GM12865 (cell line): ENCODE results near the gene TNS3.

Experiments
- DNase-seq: peaks from one replicate; pipeline ENCODE4 v3.0.0; 2010; ENCODE audit warnings: low read depth
- H3K4me3 ChIP-seq: 2 replicates; pipeline ENCODE4 v1.5.1; 2011; ENCODE audit warnings: mild to moderate bottlenecking, low read depth, low read length, control low read depth
- CTCF ChIP-seq: IDR thresholded peaks from 2 replicates; pipeline ENCODE4 v1.5.1; 2011; ENCODE audit warnings: low read length, control low read depth, low read depth, inconsistent platforms; ENCODE audit not compliant: insufficient read depth; ENCODE audit errors: missing control alignments

The TNS3 gene

DNA sequence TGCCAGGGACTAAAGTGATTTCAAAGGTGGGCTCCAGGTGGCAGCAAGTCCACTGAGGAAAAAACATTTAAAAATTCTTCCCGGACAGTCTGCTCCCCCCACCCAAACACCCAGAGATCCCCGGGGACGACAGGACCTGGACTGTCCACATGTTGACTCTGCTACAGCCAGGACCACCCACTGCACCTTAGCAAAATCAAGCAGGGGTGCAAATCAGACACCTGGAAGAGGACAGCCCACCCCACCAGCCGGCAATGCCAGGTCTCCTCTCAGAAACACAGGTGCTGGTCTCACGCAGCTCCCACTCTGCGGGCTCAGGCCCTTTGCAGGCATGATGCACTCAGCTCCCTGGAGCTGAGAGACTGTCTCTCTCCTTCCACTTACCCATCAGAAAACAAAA, 251.9 kb downstream of the TNS3 start:
- no peak overlapping the region for H3K4me3 ChIP-seq
- no peak for TF ChIP-seq CTCF
- DNase-seq: no peak

DNA sequence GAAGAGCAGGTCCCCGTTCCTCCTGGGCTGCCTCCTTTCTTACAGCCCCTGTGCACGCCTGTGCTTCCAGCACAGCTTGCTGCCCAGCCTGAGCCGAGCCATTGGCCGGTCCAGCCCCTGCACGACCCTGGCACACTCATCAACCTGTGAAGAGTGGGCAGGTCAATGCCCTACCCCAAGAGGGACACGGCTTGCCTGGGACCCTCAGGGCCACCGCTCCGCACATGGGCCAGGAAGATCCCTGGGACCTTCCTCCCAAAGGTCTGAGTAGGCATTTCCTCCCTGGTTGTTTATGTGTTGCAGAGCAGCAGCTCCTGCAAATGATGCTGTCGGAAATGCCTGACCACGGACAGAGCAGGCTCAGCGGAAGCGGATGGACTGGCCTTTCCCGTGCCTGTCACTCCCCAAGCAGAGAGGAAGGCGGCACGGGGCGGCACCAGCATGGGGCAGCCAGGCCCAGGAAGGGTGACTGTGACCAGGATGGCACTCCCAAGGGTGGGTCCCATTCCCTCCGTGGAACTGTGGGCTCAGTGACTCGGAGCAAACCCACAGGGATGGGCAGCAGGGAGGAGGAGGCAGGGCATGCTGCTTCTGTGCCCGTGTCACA, 252.5 kb downstream of the TNS3 start:
- no peak overlapping the region for H3K4me3 ChIP-seq
- no peak for TF ChIP-seq CTCF
- no peak for DNase-seq

DNA sequence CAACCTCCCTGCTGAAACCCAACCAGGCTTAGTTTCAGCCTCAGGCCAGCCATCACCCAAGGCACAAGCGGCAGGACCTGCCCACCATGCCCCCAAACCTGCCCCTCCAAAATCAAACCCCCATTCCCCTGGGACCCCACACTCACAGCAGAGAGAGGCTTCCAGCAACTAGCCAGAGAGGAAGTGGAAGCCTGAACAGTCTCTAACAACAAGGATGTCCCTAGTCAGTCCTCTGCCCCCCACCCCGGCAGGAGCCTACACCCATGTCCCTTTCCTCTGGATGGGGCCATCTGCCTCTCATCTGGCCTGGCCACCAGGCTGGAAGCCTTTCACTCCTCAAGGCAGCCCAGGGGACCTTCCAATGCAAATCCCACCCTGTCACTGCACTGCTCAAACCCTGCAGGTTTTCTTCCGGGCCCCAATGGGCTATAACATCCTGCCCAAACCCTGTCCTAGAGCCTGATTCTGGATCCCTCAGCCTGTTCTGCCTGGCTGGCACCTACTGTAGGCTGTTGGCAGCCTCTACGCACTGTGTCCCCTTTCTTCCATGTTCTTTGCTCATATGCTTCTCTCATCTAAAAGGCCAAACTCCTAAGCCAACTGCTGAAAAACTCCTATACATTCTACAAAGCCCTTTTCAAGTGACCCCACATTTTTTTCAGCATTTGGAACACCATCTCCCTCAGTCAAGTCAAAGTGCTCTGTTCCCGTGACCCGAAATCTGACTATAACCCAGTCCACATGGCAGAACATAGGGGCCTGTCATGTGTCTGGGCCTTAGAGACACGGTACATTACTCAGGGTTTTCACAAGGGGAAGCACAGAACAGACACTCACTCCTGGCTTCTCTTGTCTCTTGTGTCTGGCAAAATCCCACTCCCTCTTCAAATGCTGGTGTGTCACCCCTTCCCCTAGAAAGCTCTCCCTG, 253.3 kb downstream of the TNS3 start:
- no peak for TF ChIP-seq CTCF
- no peak overlapping the region for H3K4me3 ChIP-seq
- DNase-seq: no peak

GRCh38 chr7:47327698-47328391, 254.1 kb downstream of the TNS3 start:
- no peak for TF ChIP-seq CTCF
- no peak for DNase-seq
- H3K4me3 ChIP-seq: no peak overlapping the region

DNA sequence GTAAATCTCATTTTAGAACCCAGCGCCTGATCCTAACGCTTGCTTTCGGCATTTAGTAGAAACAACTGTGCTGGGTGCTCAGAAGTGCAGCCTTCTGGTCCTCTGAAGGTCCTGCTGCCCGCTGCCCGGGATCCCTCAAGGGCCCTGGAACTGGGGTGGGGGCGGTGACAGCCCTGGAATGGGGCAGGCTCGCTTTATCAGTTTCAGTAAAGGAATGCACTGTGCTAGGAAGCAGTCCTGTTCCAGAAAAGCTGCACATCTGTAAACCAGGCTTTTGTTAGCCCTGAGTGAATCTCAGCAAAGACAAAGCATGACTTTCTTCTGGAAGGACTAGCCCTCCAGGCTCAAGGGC, 254.6 kb downstream of the TNS3 start:
- no peak for DNase-seq
- TF ChIP-seq CTCF: no peak
- H3K4me3 ChIP-seq: no peak overlapping the region

- no peak overlapping the region for H3K4me3 ChIP-seq
- no peak for DNase-seq
- no peak for TF ChIP-seq CTCF
Measured at GRCh38 chr7:47326808-47327207, 255.1 kb downstream of the TNS3 start.
